GM12892 (cell line): ENCODE data around the gene PRX.

ENCODE experiments used
- POLR2AphosphoS5 ChIP-seq: IDR thresholded peaks from 2 replicates; pipeline ENCODE4 v1.6.1; 2011; ENCODE audit warnings: low read depth, low read length, control low read depth
- TAF1 ChIP-seq: IDR thresholded peaks from 2 replicates; pipeline ENCODE4 v1.6.1; 2011; ENCODE audit warnings: low read depth, mild to moderate bottlenecking, control low read depth, low read length, borderline replicate concordance

- TF ChIP-seq POLR2AphosphoS5 = no peak
- no peak for TF ChIP-seq TAF1
Observed at GRCh38 chr19:40381321-40381720, 31.9 kb downstream of the PRX start.
